H1 (cell line): ENCODE measurements around the gene CALY.

Source experiments
- ATF3 ChIP-seq: IDR thresholded peaks from 2 replicates; pipeline ENCODE4 v1.6.1; 2011; ENCODE audit warnings: low read depth, mild to moderate bottlenecking, low read length; ENCODE audit not compliant: insufficient read depth
- BRCA1 ChIP-seq: IDR thresholded peaks from 2 replicates; pipeline ENCODE4 v1.6.1; 2012; ENCODE audit warnings: low read depth, low read length, improper control_type of control experiment
- CTCF ChIP-seq, 3 experiments: IDR thresholded peaks; 1 replicate in 2 of 3; 2 replicates in 1 of 3; pipeline versions ENCODE4 v1.5.1 to v1.6.1; 2011; ENCODE audit warnings: low read length in 3 of 3, mild to moderate bottlenecking in 3 of 3, inconsistent platforms in 2 of 3, low read depth in 1 of 3, moderate library complexity in 1 of 3; ENCODE audit not compliant: insufficient read depth in 1 of 3; ENCODE audit errors: control extremely low read depth in 1 of 3
- EZH2 ChIP-seq: fragments of 200-600 bp; sonication (generic); IDR thresholded peaks from 2 replicates; pipeline ENCODE4 v1.7.1; 2012; ENCODE audit warnings: low read depth, mild to moderate bottlenecking, moderate library complexity, low read length, inconsistent platforms; ENCODE audit not compliant: severe bottlenecking
- FOSL1 ChIP-seq: IDR thresholded peaks from 2 replicates; pipeline ENCODE4 v1.6.1; 2011; ENCODE audit warnings: mild to moderate bottlenecking, low read depth, low read length, moderate library complexity; ENCODE audit not compliant: insufficient read depth
- POLR2A ChIP-seq, 2 experiments: IDR thresholded peaks; 1 replicate in 1 of 2; 2 replicates in 1 of 2; pipeline ENCODE4 v1.6.1; 2011; ENCODE audit warnings: low read depth in 2 of 2, low read length in 2 of 2, mild to moderate bottlenecking in 2 of 2; ENCODE audit errors: control extremely low read depth in 1 of 2
- SIN3A ChIP-seq, 2 experiments: IDR thresholded peaks in 1 of 2; conservative IDR thresholded peaks in 1 of 2; 2 replicates each; pipeline ENCODE4 v1.6.1; 2011 to 2012; ENCODE audit warnings: low read length in 2 of 2, improper control_type of control experiment in 1 of 2, low read depth in 1 of 2, mild to moderate bottlenecking in 1 of 2
- SRF ChIP-seq: IDR thresholded peaks from 2 replicates; pipeline ENCODE4 v1.6.1; 2011; ENCODE audit warnings: mild to moderate bottlenecking, low read depth, low read length, moderate library complexity

GRCh38 chr10:133328358-133329343 lies 8.0 kb downstream of the CALY start:
- TF ChIP-seq ATF3 = no peak
- TF ChIP-seq EZH2 = no peak
- TF ChIP-seq BRCA1 = no peak
- no peak for TF ChIP-seq CTCF (IDR thresholded peaks at IDR 0.05; ENCODE audit: control extremely low read depth in 1 of 3, insufficient read depth in 1 of 3, low read depth in 1 of 3, low read length in 3 of 3)
- TF ChIP-seq POLR2A (IDR thresholded peaks at IDR 0.05; ENCODE audit: control extremely low read depth in 1 of 2, low read depth in 2 of 2, low read length in 2 of 2) = no peak
- no peak for TF ChIP-seq SRF
- TF ChIP-seq SIN3A (conservative IDR thresholded peaks at IDR 0.05 in 1 of 2, IDR thresholded peaks at IDR 0.05 in 1 of 2; ENCODE audit: low read depth in 1 of 2, low read length in 2 of 2) = no peak
- no peak for TF ChIP-seq FOSL1
